ENCODE data around the gene SSTR5.

DNA sequence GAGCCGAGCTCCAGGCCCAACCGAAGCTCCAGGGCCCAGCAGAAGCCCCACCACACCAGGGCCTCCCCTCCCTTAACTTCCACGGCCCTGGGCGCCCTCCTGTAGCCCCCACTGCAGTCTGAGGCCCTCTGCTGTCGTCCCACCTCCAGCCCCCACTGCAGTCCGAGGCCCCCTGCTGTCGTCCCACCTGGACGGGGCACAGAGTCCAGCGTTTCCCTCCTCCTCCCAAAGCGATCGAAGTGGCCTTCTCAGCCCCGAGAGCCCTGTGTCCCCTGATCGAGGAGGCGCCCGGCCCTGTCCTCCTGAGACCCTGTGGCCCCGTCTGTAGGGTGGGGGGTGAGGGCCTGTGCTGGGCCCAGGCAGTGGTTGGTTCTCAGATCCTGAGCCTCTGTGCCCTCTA is 54.6 kb downstream of the SSTR5 start:
- TF ChIP-seq, protein P1, sequence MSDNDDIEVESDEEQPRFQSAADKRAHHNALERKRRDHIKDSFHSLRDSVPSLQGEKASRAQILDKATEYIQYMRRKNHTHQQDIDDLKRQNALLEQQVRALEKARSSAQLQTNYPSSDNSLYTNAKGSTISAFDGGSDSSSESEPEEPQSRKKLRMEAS (IDR thresholded peaks at IDR 0.05): no peak
- TF ChIP-seq, protein P2, sequence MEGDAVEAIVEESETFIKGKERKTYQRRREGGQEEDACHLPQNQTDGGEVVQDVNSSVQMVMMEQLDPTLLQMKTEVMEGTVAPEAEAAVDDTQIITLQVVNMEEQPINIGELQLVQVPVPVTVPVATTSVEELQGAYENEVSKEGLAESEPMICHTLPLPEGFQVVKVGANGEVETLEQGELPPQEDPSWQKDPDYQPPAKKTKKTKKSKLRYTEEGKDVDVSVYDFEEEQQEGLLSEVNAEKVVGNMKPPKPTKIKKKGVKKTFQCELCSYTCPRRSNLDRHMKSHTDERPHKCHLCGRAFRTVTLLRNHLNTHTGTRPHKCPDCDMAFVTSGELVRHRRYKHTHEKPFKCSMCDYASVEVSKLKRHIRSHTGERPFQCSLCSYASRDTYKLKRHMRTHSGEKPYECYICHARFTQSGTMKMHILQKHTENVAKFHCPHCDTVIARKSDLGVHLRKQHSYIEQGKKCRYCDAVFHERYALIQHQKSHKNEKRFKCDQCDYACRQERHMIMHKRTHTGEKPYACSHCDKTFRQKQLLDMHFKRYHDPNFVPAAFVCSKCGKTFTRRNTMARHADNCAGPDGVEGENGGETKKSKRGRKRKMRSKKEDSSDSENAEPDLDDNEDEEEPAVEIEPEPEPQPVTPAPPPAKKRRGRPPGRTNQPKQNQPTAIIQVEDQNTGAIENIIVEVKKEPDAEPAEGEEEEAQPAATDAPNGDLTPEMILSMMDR (IDR thresholded peaks at IDR 0.05; ENCODE audit: low read depth, low read length, missing input control): no peak
- no peak for TF ChIP-seq TAF1 (conservative IDR thresholded peaks at IDR 0.05)
- no peak for TF ChIP-seq JUND (IDR thresholded peaks at IDR 0.05)
- TF ChIP-seq, protein P3, sequence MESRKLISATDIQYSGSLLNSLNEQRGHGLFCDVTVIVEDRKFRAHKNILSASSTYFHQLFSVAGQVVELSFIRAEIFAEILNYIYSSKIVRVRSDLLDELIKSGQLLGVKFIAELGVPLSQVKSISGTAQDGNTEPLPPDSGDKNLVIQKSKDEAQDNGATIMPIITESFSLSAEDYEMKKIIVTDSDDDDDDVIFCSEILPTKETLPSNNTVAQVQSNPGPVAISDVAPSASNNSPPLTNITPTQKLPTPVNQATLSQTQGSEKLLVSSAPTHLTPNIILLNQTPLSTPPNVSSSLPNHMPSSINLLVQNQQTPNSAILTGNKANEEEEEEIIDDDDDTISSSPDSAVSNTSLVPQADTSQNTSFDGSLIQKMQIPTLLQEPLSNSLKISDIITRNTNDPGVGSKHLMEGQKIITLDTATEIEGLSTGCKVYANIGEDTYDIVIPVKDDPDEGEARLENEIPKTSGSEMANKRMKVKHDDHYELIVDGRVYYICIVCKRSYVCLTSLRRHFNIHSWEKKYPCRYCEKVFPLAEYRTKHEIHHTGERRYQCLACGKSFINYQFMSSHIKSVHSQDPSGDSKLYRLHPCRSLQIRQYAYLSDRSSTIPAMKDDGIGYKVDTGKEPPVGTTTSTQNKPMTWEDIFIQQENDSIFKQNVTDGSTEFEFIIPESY (IDR thresholded peaks at IDR 0.05): no peak
- TF ChIP-seq SP1 (IDR thresholded peaks at IDR 0.05): no peak

All from liver (tissue), 3 donors.